GM21390 (cell line): Measurements from ENCODE around the gene WFDC1.

ENCODE experiments used
- ATAC-seq: cut with Tn5 transposase; IDR thresholded peaks from one replicate; pipeline ENCODE4 v1.9.1; 2021; ENCODE audit not compliant: unreplicated experiment

WFDC1 gene

GRCh38 chr16:84272740-84273320, 21.8 kb upstream of the WFDC1 start:
- ATAC-seq, result no peak

- no peak for ATAC-seq
These were observed 20.2 kb upstream of the WFDC1 start for GRCh38 chr16:84274515-84274914.

DNA sequence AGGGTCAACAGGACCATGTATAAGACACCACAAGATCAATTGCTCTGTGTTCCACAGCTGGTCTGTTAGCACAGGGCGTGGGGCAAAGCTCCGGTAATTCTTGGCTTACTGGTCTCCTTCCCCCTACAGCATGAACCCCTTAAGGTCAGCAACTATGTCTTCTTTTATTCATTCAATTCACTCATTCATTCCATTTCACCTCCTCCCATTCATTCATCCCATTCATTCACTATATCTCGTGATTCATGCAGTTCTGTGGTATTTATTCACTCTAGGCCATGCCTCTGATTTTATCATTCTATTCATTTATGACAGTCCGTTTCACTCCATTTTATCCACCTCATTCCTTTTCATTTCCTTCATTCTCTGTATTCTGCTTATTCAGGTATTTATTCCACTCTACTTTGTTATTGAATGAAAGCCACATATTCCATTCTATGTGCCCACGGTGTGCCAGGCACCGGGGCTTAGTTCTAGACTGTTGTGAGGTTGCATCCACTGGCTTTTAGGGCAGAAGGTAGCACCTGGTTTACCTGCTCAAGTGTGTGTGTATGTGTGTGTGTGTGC, 19.0 kb upstream of the WFDC1 start:
- ATAC-seq, result no peak

DNA sequence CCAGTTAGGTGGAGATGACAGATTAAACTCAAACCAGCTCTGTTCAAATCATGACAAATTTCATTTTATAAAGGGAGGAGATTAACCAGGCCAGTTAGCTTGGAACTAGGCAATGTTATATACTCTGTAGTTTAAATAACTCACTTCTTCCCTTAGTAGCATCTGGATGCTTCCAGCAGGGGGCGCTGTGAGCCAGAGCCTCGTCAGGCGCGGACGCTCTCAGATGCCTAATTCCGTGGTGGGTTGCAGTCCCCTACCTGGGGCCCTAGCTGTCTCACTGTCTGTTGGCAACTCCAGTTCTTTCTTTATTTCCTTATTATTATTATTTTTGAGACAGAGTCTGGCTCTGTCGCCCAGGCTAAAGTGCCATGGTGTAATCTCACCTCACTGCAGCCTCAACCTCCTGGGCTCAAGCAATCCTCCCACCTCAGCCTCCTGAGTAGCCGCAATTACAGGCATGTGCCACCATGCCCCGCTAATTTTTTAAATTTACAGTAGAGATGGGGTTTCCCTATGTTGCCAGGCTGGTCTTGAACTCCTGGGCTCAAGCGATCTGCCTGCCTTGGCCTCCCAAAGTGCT, 17.3 kb upstream of the WFDC1 start:
- no peak for ATAC-seq

GRCh38 chr16:84278333-84278732, 16.3 kb upstream of the WFDC1 start:
- ATAC-seq, result no peak

- no peak for ATAC-seq
These were observed 15.7 kb upstream of the WFDC1 start for GRCh38 chr16:84278968-84279367.

DNA sequence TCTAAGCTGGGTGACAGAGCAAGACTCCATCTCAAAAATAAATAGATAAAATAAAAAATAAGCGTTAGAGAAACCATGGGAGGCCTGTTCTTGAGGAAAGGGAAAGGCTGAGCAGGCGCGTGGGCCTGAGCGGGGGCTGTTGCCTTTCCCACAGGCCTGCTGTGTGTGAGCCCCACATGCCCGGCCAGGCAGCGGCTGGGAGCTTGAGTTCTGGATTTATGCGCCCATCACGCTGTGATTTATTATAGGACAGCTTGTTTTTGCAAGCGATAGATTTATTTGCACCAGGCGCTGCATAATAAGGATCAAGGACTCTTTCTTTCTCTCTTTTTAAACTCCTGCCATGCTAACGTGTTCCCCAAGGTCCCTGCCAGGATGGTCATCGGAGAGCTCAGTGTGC, 14.8 kb upstream of the WFDC1 start:
- ATAC-seq, result no peak

DNA sequence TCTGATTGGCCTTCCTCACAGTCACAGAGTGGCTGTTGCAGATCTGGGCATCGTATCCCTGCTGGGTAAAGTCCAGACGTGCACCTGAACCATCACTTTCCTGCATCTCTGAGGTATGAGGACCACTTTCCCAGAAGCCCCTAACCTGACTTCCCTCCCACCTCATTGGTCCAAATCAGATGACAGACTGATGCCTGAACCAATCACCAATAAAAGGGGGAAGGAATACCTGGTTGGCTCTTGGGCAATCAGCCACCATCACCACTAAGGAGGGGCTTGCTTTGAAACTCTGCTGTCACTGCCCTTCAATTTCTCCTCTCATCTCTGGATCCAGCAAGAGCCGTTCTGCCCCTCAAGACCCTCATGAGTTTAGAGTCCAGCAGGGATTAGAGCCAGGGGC, 13.6 kb upstream of the WFDC1 start:
- no peak for ATAC-seq

DNA sequence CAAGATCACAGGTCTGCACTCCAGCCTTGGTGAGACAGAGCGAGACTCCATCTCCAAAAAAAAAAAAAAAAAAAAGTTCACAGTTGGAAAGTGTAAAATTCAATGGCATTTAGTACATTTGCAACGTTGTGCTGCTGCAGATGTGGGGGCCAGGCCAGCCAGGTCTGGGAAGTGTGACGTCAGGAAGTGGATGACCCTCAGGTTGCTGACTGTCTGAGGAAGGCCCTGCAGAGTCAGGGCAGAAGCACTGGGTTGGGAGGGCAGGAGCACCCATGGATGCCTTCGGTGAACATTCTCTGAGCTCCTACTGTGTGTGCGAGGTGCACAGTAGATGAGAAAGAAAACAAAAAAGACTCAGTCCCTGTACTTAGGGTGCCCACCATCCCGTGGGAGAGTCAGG, 12.1 kb upstream of the WFDC1 start:
- ATAC-seq, result no peak

DNA sequence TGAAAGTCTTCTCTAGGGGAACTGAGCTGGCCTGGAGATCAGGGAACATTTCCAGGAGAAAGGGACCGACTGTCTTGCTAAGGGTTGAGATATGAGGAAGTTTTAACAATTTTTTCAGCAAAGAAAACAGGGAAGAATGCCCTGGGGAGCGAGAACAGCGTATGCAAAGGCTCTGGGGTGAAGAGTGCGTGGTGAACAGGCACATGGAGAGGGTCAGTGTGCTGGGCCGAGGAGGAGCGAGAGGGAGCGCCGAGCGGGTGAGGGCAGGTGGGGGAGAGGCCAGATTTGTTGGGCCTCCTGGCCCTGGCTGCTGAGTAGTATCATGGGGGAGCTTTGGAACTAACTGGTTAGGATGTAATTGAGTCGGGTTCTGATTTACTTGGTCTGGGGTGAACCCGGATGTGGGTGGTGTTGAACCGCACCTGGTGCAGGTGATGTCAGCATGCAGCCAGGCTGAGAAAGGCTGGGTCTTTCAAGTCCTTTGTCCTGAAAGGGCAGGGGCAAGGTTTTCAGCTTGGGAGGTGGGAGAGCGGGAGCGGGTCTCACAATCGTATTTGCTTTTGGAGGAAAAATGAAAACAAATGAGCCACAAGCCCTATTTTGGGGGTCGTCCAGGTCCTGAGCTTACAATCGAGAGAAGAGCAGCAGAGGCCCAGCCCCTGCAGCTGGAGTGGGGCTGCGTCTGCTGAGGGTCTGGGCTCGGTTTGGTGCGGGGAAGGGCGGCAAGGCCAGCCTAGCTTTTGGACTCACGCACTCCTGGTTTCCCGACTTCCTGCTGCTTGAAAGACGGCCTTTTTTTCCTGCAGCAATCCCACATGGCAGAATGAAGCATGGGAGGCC, 11.1 kb upstream of the WFDC1 start:
- no peak for ATAC-seq

GRCh38 chr16:84284154-84284722, 10.4 kb upstream of the WFDC1 start:
- ATAC-seq, result no peak

DNA sequence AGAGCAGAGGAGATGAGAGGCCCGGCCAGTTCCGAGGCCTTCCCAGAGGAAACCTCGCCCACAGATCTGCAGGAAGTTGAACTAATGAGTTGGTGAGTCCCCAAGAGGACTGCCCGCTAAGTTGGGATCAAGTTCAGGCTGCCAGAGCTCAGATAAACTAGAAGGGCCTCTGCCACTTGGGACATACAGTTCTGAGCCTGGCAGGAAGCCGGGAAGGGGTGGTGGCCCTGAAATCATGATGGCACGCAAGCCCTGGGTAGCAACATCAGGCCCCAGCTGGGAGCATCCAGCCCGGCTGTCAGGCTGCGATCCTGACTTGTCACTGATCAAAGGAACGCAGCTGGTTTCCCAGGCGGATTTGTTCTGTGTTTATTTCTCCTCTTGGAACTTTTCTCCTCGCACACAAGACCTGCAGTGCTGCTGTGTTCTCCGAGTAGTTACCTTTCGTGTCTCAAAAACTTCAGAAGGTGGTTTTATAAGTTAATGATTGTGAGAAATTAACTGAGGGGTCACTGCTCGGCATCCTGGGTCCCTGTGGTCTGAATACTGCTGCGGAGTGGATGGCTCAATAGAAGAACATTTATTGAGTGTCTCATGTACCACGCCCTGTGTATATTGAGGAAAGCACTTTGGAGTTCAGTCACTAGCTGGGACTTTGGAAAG, 8.0 kb upstream of the WFDC1 start:
- no peak for ATAC-seq

- ATAC-seq, result no peak
These were observed 5.8 kb upstream of the WFDC1 start for GRCh38 chr16:84288902-84289301.

- no peak for ATAC-seq
These were observed 3.5 kb upstream of the WFDC1 start for GRCh38 chr16:84291226-84291625.

DNA sequence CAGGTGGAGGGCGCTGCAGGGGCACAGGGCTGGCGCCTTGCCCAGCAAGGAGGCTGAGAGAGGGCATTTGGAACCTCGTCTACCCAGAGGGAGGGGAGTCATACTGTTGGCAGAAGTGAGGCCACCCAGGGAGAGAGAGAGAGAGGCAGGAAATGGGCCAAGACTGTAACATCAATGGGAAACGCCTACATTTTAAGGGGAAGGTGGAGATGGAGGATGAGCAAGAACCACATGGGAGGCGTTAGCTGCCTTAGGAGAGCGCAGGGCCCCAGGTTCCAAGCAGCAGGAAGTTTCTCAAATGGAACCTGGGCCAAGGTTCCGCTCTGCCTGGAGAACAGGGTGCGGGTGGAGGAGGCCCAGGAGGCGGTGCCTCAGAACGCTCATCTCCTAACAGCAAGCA, 2.7 kb upstream of the WFDC1 start:
- no peak for ATAC-seq

- no peak for ATAC-seq
These were observed 1.3 kb upstream of the WFDC1 start for GRCh38 chr16:84293406-84293805.

DNA sequence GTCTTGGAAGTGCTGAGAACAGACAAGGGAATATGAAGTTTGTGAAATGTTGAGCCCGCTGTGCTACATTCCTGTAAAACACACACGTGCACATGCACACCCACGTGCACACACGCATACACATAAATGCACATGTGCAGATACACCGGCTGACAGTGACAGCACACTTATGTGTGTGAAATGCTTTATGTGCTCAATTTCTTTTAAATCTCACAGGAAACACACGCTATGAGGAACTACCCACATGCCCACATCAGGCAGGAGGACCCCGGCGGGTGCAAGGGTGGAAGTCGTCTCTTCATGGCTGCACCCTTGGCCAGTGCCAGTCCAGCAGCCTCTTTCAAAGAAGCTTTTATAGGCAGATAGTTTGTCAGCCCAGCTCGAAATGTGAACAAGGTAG, 561 bp upstream of the WFDC1 start:
- ATAC-seq, result no peak

DNA sequence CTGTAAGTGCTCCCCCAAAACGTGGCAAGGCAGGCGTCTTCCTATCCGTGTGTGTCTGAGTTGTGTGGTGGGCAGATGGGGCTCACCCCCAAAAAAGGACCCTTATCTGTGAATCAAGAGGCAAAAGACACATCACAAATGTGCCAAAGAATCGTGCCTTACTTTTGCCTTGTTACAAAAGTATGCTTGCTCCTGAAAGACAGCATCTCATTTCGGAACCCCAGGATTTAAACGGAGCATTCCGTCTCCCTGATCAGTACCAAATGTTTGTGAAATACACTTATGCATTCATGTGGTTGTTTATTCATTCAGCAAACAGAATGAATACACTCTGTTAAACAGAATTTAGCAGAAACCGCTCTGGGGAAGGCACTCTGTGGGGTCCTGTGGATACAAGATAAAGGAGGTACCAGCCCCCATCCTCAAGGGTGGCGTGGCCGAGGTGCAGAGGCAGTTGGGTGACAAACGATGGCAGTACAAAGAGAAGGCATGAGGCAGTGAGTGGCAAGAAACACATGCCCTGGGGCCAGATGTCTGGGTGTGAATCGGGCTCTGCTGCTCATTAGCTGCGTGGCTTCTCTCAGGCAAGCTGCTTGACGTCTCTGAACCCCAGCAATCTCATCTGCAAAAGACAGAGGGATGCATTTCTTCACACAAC, 654 bp downstream of the WFDC1 start:
- ATAC-seq, result no peak

DNA sequence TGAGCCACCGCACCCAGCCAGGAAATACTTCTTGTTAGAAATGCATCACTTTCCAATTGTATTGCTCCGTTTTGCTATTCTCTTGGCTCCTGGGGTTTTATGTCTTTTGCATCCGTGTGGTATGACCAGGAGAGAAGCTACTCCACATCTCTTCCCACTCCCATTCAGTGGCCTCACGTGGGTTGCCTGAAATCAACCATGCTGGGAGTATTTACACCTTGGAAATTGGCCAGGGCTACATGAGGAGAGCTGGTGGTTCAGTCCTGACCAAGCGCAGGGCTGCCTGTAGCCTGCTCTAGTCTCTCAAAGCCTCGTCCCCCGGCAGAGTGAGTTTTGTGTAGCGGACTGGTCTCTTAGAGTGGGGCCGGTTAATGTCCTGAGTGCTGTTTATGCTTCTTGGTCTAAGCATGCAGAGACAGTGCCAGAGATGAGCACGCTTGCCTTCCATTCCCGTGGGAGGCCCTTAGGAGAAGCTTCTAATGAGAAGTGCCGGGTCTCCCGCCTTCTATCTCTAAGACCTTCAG, 3.8 kb downstream of the WFDC1 start:
- no peak for ATAC-seq

DNA sequence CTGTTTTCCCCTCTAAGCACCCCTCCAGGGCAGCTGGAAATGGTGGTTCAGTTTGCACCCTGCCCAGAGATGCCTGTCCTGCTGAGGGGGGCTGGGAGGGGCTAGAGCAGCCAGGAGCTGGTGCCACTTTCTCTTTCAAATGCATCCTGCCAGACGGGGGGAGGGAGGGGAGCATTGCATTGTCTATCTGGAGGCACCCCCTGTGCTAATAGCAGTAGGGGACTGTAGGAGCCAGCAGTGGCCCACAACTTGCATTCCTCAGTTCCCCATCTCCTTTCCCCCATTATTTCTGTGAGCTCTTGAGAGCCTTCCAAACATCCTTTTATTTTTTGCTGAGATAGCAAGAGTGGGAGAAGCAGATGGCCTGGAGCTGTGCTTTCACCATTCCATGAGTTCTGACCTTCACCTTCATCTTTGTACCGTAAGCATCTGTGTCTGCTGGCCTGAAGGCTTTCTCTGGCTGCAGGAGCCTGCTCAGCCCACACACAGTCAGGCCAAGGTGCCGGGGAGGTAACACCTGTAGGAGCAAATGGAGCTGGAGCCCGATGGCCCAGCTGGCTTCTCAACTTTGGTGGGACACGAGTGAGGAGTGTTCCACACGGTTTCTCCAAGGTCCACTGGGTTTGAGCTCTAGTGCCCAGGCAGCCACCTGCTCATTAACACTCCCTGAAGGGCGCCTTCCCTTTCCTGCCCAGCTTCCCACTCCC, 5.2 kb downstream of the WFDC1 start:
- no peak for ATAC-seq
